Ovary (tissue), 9 donors: ENCODE data around the gene RORC. TPM values are rescaled to one million over a fixed set of nuclear protein-coding genes. Genes with fewer than 3 reads are reported as not detected.
A peak's percentile ranks its signal among the peaks of the same experiment; 100 is the strongest.

Source experiments
- DNase-seq, 5 donors: peaks; one replicate each; pipeline ENCODE4 v3.0.0-alpha.2; 2019 to 2020
- H3K27ac ChIP-seq, 2 donors: fragments of 200-600 bp; one replicate each; pipeline versions ENCODE4 v1.5.1 to v1.8.0; 2019 to 2022
- H3K27me3 ChIP-seq: fragments of 200-600 bp; one replicate; pipeline ENCODE4 v1.8.0; 2022
- H3K36me3 ChIP-seq: fragments of 200-600 bp; sonication (generic); one replicate; pipeline ENCODE4 v1.5.1; 2019
- H3K4me1 ChIP-seq: one replicate; pipeline ENCODE4 v1.8.1; 2013; ENCODE audit warnings: mild to moderate bottlenecking, moderate library complexity; ENCODE audit not compliant: insufficient read depth
- H3K4me3 ChIP-seq: fragments of 200-600 bp; sonication (generic); one replicate; pipeline ENCODE4 v1.5.1; 2017
- H3K9me3 ChIP-seq, 2 donors: fragments of 200-600 bp in 1 of 2; sonication (generic) in 1 of 2; one replicate each; pipeline versions ENCODE4 v1.5.1 to v1.8.1; 2013 to 2019; ENCODE audit warnings: mild to moderate bottlenecking in 1 of 2, moderate library complexity in 1 of 2
- EP300 ChIP-seq: sonication (generic); formaldehyde crosslinking; IDR thresholded peaks from one replicate; pipeline ENCODE4 v1.6.1; 2017; ENCODE audit warnings: antibody characterized with exemption
- POLR2A ChIP-seq: fragments of 450-650 bp; IDR thresholded peaks from one replicate; pipeline ENCODE4 v1.6.1; 2017; ENCODE audit warnings: antibody characterized with exemption, mild to moderate bottlenecking, moderate library complexity
- WGBS, 3 donors: extraction: QIAGEN DNeasy Blood & Tissue Kit in 1 of 3; methylation state at CpG; one replicate each; pipeline versions ENCODE4 v1.1.5 to v1.1.7; 2013 to 2017; 5-methylcytosine and 5-hydroxymethylcytosine counted together
- intact Hi-C, 4 donors: fragments of 100-400 bp; cut with DNase I; formaldehyde crosslinking; loops; one replicate each; pipeline versions ENCODE4 v1.11.0 to v1.15.1; 2022 to 2023
- polyA plus RNA-seq, 2 donors: library from polyadenylated mRNA; stranded (reverse); fragments of 200-250 nt in 1 of 2; fragments of 350-450 nt in 1 of 2; fragmentation: Illumina TruSeq in 1 of 2; extraction: RNeasy Lipid Tissue Mini Kit (QIAGEN cat#74804) in 1 of 2; gene quantifications; one replicate each; pipeline ENCODE4 v1.2.3, GENCODE V29; 2013 to 2014
- total RNA-seq, 7 donors: library from RNA; depleted of rRNA in 2 of 7; stranded (reverse); fragments of >200 nt in 2 of 7; fragmentation: NEBNext Ultra II Directional in 3 of 7; extraction: Animal tissue kit (Norgen Biotek cat#: 25700) in 3 of 7; gene quantifications; one replicate each; pipeline versions ENCODE4 v1.1.0 to v1.2.4, GENCODE V29; 2016 to 2023
- TF ChIP-seq, protein P1 (sequence below), 3 donors: fragments of 450-650 bp in 2 of 3; fragments of 200-600 bp in 1 of 3; IDR thresholded peaks; one replicate each; pipeline versions ENCODE4 v1.5.1 to v1.8.0; 2016 to 2022; ENCODE audit warnings: antibody characterized with exemption in 3 of 3, mild to moderate bottlenecking in 1 of 3
- donor health status: DM: no; HTN: no; CAD: no; lungs with moderate emphysema.
- donor health status: DM: no; HTN: no; CAD: no.
- donor health status: Bipolar disorder and iron deficiency.
- donor health status: DM: yes; HTN: yes; CAD: no.
- donor health status: DM: no; HTN: no; CAD: no.
- donor health status: DM: yes; HTN: yes; CAD: no.

The RORC gene
- total and polyA plus RNA-seq, 9 donors, result 0.18 to 22.3 (median 0.65) TPM

DNA sequence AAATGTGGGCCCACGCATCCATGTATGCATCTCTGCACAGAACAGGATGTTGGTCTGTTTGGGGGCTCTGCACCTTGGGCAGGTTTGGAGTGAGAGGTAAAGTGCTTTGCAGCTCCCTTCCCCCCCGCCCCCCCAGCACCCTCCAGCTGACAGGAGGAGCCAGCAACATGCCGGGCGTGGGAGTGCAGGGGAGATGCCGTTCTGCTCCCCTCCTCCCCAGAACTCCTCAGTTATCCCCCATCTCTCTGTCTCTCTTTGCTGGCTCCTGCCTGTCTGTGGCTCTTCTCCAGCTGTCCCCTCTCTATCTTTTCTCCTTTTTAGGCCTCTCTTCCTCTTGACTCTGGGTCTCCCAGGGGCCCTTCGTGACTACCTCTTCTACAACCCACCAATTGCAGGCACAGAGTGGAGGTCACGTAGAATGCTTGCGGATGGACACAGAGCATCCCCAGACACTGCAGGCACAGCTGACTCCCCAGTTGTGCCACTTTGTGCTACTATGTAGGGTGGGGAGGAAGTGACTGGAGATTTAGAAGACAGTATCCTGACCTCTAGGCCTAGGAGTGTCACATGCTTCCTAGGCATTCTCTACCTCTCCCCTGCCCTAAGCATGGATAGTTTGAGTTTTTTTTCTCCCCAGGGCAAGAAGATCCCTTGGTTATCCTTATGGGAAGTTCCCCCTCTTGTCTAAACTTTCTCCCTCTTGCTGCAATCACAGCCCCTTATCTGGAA lies 1.7 kb upstream of the RORC start:
- no peaks in the 10 kb centered on the region for H3K36me3 ChIP-seq
- H3K9me3 ChIP-seq, result no peaks in the 10 kb centered on the region
- H3K4me1 ChIP-seq, result no peaks in the 10 kb centered on the region
- WGBS, 3 donors, result 59 to 78% (median 62%) methylated on average over 8 of the region's 8 CpGs
- TF ChIP-seq POLR2A, result no peak
- TF ChIP-seq, protein P1, sequence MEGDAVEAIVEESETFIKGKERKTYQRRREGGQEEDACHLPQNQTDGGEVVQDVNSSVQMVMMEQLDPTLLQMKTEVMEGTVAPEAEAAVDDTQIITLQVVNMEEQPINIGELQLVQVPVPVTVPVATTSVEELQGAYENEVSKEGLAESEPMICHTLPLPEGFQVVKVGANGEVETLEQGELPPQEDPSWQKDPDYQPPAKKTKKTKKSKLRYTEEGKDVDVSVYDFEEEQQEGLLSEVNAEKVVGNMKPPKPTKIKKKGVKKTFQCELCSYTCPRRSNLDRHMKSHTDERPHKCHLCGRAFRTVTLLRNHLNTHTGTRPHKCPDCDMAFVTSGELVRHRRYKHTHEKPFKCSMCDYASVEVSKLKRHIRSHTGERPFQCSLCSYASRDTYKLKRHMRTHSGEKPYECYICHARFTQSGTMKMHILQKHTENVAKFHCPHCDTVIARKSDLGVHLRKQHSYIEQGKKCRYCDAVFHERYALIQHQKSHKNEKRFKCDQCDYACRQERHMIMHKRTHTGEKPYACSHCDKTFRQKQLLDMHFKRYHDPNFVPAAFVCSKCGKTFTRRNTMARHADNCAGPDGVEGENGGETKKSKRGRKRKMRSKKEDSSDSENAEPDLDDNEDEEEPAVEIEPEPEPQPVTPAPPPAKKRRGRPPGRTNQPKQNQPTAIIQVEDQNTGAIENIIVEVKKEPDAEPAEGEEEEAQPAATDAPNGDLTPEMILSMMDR (IDR thresholded peaks at IDR 0.05), result no peak
- no peak for DNase-seq
- H3K4me3 ChIP-seq, result no peak overlapping the region
- intact Hi-C loops, result no loop called here
- no peak overlapping the region for H3K27ac ChIP-seq
- no peaks in the 10 kb centered on the region for H3K27me3 ChIP-seq

DNA sequence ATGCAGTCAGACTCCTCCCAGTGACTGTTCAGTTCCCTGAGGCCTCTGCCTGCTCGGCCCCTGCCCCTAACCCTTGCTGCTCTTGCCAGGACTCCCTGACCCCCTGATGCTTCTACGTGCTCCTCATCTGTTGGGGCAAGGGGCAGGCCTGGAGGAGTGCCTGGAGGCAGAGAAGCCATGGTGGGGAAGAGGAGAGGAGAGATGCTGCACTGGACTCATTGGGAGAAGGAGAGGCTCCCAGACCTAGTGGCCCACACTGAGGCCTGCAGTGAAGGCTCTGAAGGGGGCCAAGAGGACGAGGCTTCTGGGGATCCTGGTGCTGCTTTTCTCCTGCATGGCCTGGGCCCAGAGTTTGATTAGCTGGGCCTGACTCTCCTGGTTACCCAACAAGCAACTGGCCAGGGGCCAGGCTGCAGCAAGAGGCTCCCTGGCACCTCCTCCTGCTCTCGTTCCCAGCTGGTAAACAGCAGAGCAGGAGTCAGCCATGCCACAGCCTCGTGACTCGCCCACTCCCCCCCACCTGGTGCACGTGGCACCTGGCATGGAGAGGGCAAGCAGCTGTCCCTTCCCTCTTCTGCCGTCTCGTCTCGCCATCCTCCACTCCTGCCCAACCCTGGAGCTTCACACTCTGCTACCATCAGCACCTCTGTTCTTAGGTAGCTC lies 847 bp upstream of the RORC start:
- H3K27me3 ChIP-seq, result no peaks in the 10 kb centered on the region
- no peaks in the 10 kb centered on the region for H3K9me3 ChIP-seq
- H3K4me3 ChIP-seq, result no peak overlapping the region
- no peaks in the 10 kb centered on the region for H3K36me3 ChIP-seq
- H3K4me1 ChIP-seq, result no peaks in the 10 kb centered on the region
- H3K27ac ChIP-seq, result no peak overlapping the region
- TF ChIP-seq, protein P1 (IDR thresholded peaks at IDR 0.05), result no peak
- TF ChIP-seq POLR2A (no peak), EP300 (no peak)
- intact Hi-C loops, result no loop called here
- WGBS, 3 donors, result 46 to 65% (median 64%) methylated on average over 10 of the region's 10 CpGs
- peak in 2 of 5 donors; percentile 42 to 69 for DNase-seq

DNA sequence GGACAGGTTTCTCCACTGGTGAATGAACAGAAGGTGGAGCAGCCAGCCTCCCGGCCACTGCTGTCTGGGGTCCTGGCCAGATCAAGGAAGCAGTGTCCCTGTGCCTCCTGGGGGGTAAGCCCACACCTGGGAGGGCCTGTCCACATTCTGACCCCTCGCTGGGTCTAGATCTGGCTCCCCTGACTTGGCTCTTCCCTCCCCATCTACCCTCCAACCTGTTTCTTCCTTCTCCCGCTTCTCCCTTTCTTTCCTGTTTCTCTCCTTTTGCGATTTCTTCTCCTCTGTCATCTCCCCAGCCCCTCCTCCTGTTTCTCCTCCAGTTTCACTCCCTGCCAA lies 378 bp downstream of the RORC start:
- H3K9me3 ChIP-seq, result no peaks in the 10 kb centered on the region
- no peak for TF ChIP-seq EP300
- TF ChIP-seq, protein P1 (IDR thresholded peaks at IDR 0.05), result no peak
- peaks cover 1% of the 10 kb centered on the region for H3K4me1 ChIP-seq
- no peak overlapping the region for H3K4me3 ChIP-seq
- DNase-seq, result no peak
- intact Hi-C loops, result no loop called here
- no peaks in the 10 kb centered on the region for H3K27me3 ChIP-seq
- H3K27ac ChIP-seq, result no peak overlapping the region
- 81 to 89% (median 88%) methylated on average over 4 of the region's 4 CpGs for WGBS, 3 donors
- no peaks in the 10 kb centered on the region for H3K36me3 ChIP-seq

DNA sequence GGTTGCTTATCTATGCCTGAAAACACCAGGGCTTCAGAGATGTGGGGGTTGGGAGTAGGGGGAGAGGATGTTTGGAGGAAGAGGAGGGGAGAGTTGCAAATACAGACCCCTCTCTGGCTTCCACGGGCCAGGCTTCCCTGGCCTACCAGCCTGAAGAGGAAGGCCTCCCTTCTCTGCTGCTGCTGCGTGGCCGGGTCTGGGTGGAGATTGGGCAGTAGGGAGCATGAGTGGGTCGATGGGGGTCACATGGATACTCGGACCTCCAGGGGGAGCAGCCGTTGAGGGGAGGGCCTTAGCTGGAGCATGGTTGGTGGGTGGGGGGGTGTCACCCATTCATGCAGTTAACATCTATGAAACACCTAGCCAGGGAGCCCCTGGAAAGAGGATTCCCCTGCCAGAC lies 1.5 kb downstream of the RORC start:
- 42 to 53% (median 45%) methylated on average over 6 of the region's 6 CpGs for WGBS, 3 donors
- no peak for DNase-seq
- intact Hi-C loops, result no loop called here
- no peaks in the 10 kb centered on the region for H3K9me3 ChIP-seq
- no peak for TF ChIP-seq EP300
- TF ChIP-seq POLR2A, result no peak
- H3K4me3 ChIP-seq, result no peak overlapping the region
- peaks cover 8% of the 10 kb centered on the region for H3K4me1 ChIP-seq
- no peak overlapping the region for H3K27ac ChIP-seq
- H3K36me3 ChIP-seq, result no peaks in the 10 kb centered on the region
- no peaks in the 10 kb centered on the region for H3K27me3 ChIP-seq

DNA sequence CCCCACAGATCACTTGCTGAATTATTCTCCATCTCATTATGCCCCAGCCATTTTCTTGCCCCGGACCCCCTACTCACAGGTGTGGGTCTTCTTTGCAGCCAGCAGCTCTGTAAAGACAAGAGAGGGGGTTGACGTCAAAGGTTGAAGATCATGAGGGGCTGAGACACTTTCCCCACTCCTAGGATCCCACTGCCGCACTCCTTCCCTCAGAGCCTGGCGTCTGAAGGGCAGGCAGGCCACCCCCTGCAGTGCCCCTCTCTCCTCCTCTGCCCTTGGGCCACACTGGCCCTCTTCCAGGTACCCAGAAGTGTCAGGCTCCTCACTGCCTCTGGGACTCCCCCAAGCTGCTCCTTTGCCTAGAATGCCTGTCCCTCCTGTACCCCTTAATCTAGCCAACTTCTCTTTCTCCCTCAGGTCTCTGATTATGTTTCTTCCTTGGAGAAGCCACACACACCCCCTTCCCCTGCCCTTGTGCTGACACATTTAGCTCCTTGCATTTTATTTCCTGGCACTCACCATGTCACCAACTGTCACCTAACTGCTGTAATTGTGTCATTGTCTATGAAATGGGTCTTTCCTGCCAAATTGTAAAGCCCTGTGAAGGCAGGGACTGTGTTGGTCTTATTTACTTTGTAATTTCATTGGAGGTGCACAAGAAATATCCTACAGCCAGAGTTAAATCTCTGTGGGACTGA lies 2.1 kb downstream of the RORC start:
- DNase-seq, result no peak
- WGBS, 3 donors, result 43 to 47% (median 46%) methylated on average over 4 of the region's 4 CpGs
- Histone ChIP-seq H3K4me3 (no peak overlapping the region), H3K36me3 (no peaks in the 10 kb centered on the region), H3K9me3 (no peaks in the 10 kb centered on the region), H3K4me1 (peaks cover 8% of the 10 kb centered on the region), H3K27ac (no peak overlapping the region), H3K27me3 (no peaks in the 10 kb centered on the region)
- no peak for TF ChIP-seq POLR2A
- TF ChIP-seq, protein P1 (IDR thresholded peaks at IDR 0.05), result no peak
- no peak for TF ChIP-seq EP300
- intact Hi-C loops, result no loop called here
